Pancreas (tissue), 10 donors: ENCODE data around the gene GRP. TPM values are rescaled to one million over a fixed set of nuclear protein-coding genes. Genes with fewer than 3 reads are reported as not detected.

Experiments
- ATAC-seq, 4 donors: fragments of 200-7000 bp; cut with Tn5 transposase; one replicate each; pipeline versions ENCODE4 v1.8.0 to v1.9.1; 2020; ENCODE audit warnings: mild to moderate bottlenecking in 4 of 4, moderate library complexity in 4 of 4
- DNase-seq, 6 donors: peaks; one replicate each; pipeline ENCODE4 v3.0.0-alpha.2; 2020
- FAIRE-seq: peaks from 2 replicates; lab custom pipeline; 2012; peaks lifted over from hg19 to GRCh38; lab: Jason Lieb, UNC
- H3K27ac ChIP-seq, 4 donors: fragments of 200-600 bp; sonication (generic); 1 replicate in 3 of 4; 2 replicates in 1 of 4; pipeline versions ENCODE4 v1.5.0 to v1.8.0; 2020
- H3K27me3 ChIP-seq, 4 donors: fragments of 200-600 bp; one replicate each; pipeline ENCODE4 v1.8.0; 2021
- H3K36me3 ChIP-seq, 3 donors: fragments of 200-600 bp; sonication (generic) in 1 of 3; one replicate each; pipeline versions ENCODE4 v1.5.0 to v1.8.0; 2020 to 2021
- H3K4me1 ChIP-seq, 3 donors: fragments of 200-600 bp; one replicate each; pipeline ENCODE4 v1.8.0; 2021
- H3K4me3 ChIP-seq, 4 donors: fragments of 200-600 bp; sonication (generic) in 2 of 4; one replicate each; pipeline versions ENCODE4 v1.5.0 to v1.8.0; 2020 to 2021
- H3K9me3 ChIP-seq, 4 donors: fragments of 200-600 bp; one replicate each; pipeline ENCODE4 v1.8.0; 2021
- CTCF ChIP-seq, 4 donors: fragments of 200-600 bp; sonication (generic) in 3 of 4; IDR thresholded peaks; one replicate each; pipeline versions ENCODE4 v1.5.0 to v1.8.0; 2021; ENCODE audit warnings: antibody characterized with exemption in 4 of 4
- WGBS, 2 donors: extraction: QIAGEN DNeasy Blood & Tissue Kit; methylation state at CpG; one replicate each; pipeline ENCODE4 v1.1.7; 2013; 5-methylcytosine and 5-hydroxymethylcytosine counted together
- intact Hi-C, 3 donors: fragments of 100-400 bp; cut with DNase I; formaldehyde crosslinking; loops; one replicate each; pipeline versions ENCODE4 v1.11.1 to v1.14.2; 2022
- polyA plus RNA-seq, 2 donors: library from polyadenylated mRNA; stranded (reverse); fragments of 200-250 nt; gene quantifications; one replicate each; pipeline ENCODE4 v1.2.3, GENCODE V29; 2013
- total RNA-seq, 6 donors: library from RNA; stranded (reverse); fragmentation: NEBNext Ultra II Directional in 4 of 6; extraction: Animal tissue kit (Norgen Biotek cat#: 25700) in 4 of 6; gene quantifications; one replicate each; pipeline versions ENCODE4 v1.2.1 to v1.2.4, GENCODE V29; 2021 to 2023
- donor health status: healthy with polysubstance abuse.
- donor health status: DM: no; HTN: no; CAD: no; lungs with moderate emphysema.
- donor health status: DM: no; HTN: no; CAD: no.
- donor health status: control.
- donor health status: control.
- donor health status: Bipolar disorder and iron deficiency.
- donor health status: DM: yes; HTN: yes; CAD: no.
- donor health status: DM: no; HTN: no; CAD: no.
- donor health status: DM: no; HTN: no; CAD: no.
- donor health status: DM: yes; HTN: yes; CAD: no.

The GRP gene
- total and polyA plus RNA-seq, 8 donors, result 0.34 to 11.5 (median 0.74) TPM; not detected in 4

DNA sequence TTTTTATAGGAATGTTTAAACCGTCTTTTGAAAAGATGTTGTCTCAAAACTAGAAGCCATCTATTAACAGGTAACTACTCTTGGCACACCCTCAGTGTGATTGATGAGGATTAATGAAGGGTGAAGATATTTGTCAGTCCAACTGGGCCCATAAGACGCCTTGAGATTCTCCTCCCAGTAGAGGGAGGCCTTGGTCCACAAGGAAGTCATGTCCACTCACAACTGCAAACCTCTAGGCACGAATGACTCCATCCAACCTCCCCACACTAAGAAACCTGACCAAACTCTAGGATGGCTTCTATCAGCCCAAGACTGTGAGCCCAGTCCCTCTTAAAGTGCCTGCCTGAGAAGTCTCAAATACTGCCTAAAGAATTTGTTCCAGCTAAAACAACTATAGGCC, 19.2 kb upstream of the GRP start:
- no peaks in the 10 kb centered on the region for H3K27me3 ChIP-seq
- no peaks in the 10 kb centered on the region for H3K9me3 ChIP-seq
- no peaks in the 10 kb centered on the region for H3K4me1 ChIP-seq
- ATAC-seq, result no peak
- H3K27ac ChIP-seq, result no peak overlapping the region
- 87% methylated on average over 3 of the region's 3 CpGs for WGBS, 2 donors
- FAIRE-seq, result no peak
- TF ChIP-seq CTCF (IDR thresholded peaks at IDR 0.05), result no peak
- DNase-seq, result no peak
- no peaks in the 10 kb centered on the region for H3K36me3 ChIP-seq
- no peak overlapping the region for H3K4me3 ChIP-seq
- intact Hi-C loops, result no loop called here

DNA sequence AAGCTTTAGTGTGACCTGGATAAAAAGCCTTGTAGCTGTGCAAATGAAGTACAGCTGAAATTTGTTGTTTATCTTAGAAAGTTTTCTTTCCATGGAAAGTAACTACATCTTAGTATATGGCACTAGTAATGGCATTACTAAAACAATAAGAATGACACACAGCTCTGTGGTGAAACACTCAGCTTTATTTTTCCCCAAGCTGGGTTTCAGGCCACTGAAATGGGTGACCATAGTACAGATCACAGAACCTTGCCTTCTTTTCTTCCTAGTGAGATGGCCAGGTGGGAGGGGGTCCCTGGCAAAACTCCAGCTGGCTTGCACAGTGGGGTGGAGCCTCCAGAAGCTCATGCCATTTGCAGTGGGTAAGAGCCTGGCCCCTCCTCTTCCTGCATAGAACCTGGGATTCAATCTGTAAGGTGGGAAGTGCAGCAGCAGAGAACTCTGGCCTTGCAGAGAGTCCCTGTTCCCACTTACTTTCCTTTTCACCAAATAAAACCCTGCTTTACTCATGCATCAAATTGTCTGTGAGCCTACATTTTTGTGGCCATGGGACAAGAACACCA, 17.6 kb upstream of the GRP start:
- Histone ChIP-seq H3K27me3 (no peaks in the 10 kb centered on the region), H3K4me1 (no peaks in the 10 kb centered on the region), H3K27ac (no peak overlapping the region), H3K9me3 (no peaks in the 10 kb centered on the region), H3K36me3 (no peaks in the 10 kb centered on the region), H3K4me3 (no peak overlapping the region)
- DNase-seq, result no peak
- intact Hi-C loops, result no loop called here
- no peak for TF ChIP-seq CTCF (IDR thresholded peaks at IDR 0.05)
- FAIRE-seq, result no peak
- ATAC-seq, result no peak

- Histone ChIP-seq H3K36me3 (no peaks in the 10 kb centered on the region), H3K9me3 (no peaks in the 10 kb centered on the region), H3K27me3 (no peaks in the 10 kb centered on the region), H3K4me1 (no peaks in the 10 kb centered on the region), H3K27ac (no peak overlapping the region), H3K4me3 (no peak overlapping the region)
- no peak for DNase-seq
- no peak for ATAC-seq
- intact Hi-C loops, result no loop called here
- TF ChIP-seq CTCF (IDR thresholded peaks at IDR 0.05), result no peak
- FAIRE-seq, result no peak
- 81 to 85% methylated on average over 6 of the region's 6 CpGs for WGBS, 2 donors
Observed at GRCh38 chr18:59207506-59207905, 12.5 kb upstream of the GRP start.

GRCh38 chr18:59208602-59209125, 11.3 kb upstream of the GRP start:
- Histone ChIP-seq H3K4me3 (no peak overlapping the region), H3K4me1 (no peaks in the 10 kb centered on the region), H3K36me3 (no peaks in the 10 kb centered on the region), H3K27ac (no peak overlapping the region), H3K27me3 (no peaks in the 10 kb centered on the region), H3K9me3 (no peaks in the 10 kb centered on the region)
- no peak for FAIRE-seq
- ATAC-seq, result peak in 1 of 4 donors; percentile 32
- no peak for DNase-seq
- TF ChIP-seq CTCF (IDR thresholded peaks at IDR 0.05), result no peak
- intact Hi-C loops, result no loop called here
- WGBS, 2 donors, result 40 to 57% methylated on average over 6 of the region's 6 CpGs

DNA sequence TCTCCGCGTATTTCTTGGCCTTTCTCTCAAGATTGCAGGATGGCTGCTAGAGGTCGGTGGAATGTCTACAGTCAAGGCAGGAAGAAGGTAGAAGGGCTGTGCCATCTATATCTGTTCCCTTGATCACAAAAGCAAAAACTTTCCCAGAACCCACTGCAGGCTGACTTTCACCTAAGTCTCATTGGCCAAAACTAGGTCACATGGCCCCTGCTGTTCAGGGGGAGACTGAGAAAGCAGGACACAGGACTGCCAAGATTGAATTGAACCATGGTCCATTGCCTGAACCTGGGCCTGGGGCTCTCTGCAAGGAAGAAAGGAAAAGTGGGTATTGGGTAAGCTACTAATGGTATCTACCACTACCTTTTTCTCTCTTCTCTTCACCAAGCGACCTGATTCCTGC, 9.7 kb upstream of the GRP start:
- Histone ChIP-seq H3K27ac (no peak overlapping the region), H3K9me3 (no peaks in the 10 kb centered on the region), H3K4me3 (no peak overlapping the region), H3K36me3 (no peaks in the 10 kb centered on the region), H3K27me3 (no peaks in the 10 kb centered on the region), H3K4me1 (no peaks in the 10 kb centered on the region)
- 53 to 78% methylated on average over 4 of the region's 4 CpGs for WGBS, 2 donors
- intact Hi-C loops, result no loop called here
- ATAC-seq (no peak), FAIRE-seq (no peak), DNase-seq (no peak)
- no peak for TF ChIP-seq CTCF (IDR thresholded peaks at IDR 0.05)
